NCI-H460 (cell line): ENCODE data around the gene C19orf73. TPM values are rescaled to one million over a fixed set of nuclear protein-coding genes. Genes with fewer than 3 reads are reported as not detected.

ENCODE experiments used
- DNase-seq: peaks from one replicate; pipeline ENCODE4 v3.0.0-alpha.2; 2016; ENCODE audit warnings: low read depth; ENCODE audit errors: extremely low read depth
- polyA plus RNA-seq: library from polyadenylated mRNA; depleted of rRNA; stranded (reverse); fragments of >200 nt; gene quantifications from 2 replicates; pipeline ENCODE4 v1.2.3, GENCODE V29; 2014; cell fraction: nucleus; rRNA removed
- total RNA-seq: library from RNA; depleted of rRNA; stranded (reverse); fragments of >200 nt; shearing (Covaris generic); gene quantifications from 2 replicates; pipeline ENCODE4 v1.2.3, GENCODE V29; 2014; rRNA removed

C19orf73 gene, protein sequence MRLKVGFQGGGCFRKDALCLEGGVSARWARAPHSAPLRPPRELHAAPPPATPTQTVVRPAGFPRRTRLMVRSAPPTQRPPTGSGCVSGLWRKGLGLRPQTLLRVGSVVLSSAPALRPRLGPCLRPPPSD
- 0.59 and 2.3 TPM in 2 replicates for total RNA-seq
- polyA plus RNA-seq, result 0.90 TPM in 1 of 2 replicates, not detected in the other

DNA sequence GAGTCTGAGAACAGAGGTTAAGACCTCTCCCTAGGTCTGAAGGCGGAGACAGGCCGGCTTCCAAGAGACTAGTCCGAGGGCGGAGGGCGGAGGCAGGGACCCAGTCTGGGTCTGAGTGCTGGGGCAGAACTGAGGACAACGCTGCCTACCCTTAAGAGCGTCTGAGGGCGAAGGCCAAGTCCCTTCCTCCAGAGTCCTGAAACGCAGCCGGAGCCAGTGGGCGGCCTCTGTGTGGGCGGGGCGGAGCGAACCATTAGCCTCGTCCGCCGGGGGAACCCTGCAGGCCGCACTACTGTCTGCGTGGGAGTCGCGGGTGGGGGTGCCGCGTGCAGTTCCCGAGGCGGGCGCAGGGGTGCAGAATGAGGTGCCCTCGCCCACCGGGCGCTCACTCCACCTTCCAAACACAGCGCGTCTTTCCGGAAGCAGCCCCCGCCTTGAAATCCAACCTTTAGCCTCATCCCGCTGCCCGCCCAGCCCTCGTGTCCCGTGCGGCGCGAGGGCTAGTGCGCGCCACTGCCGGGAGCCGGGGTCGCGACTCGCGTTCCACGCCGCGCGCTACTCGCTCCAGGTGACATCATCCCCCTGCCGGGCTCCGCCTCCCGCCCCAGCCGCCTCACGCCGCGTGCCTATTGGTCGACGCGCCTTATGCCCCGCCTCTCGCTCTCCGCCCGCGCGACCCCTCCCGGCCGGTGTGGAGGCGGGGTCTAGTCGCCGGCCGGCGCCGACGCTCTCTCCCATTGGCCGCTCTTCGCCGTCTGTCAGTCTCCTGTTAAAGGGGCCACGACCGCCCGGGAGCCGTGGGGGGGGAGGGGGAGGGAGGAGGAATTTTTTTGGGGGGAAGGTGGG is at the start of gene C19orf73:
Gene C19orf73, minus strand, starts transcription at position 579 of the 846 bp plus-strand sequence. Its CDS starts 121 bp downstream, at position 458.
- peak; percentile 84 for DNase-seq

DNA sequence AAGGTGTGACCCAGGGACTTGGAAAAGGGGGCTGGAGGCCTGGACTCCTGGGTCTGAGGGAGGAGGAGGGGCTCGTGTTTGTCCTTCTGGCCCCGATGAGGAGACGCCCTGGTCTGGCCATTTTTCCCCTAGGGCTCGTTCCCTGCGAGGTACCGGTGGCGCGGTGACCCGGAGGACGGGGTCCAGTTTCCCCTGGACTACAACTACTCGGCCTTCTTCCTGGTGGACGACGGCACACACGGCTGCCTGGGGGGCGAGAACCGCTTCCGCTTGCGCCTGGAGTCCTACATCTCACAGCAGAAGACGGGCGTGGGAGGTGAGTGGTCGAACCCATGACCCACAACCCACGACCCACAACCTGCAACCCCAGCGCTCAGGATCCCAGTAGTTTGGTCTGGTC is 49.5 kb upstream of the C19orf73 start:
- no peak for DNase-seq

DNA sequence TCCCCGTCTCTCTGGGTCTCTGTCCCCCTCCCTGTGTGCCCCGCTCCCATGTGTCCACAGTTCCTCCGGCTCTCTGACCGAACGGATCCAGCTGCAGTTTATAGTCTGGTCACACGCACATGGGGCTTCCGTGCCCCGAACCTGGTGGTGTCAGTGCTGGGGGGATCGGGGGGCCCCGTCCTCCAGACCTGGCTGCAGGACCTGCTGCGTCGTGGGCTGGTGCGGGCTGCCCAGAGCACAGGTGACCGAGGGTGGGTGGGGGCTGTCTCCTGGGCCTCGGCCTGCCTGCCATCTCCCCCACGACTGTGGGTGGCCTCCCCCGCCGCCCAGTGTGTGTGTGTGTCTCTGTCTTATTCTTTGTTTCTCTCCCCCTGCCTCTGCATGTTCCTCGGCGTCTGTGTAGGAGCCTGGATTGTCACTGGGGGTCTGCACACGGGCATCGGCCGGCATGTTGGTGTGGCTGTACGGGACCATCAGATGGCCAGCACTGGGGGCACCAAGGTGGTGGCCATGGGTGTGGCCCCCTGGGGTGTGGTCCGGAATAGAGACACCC is 49.0 kb upstream of the C19orf73 start:
- DNase-seq, result no peak

DNA sequence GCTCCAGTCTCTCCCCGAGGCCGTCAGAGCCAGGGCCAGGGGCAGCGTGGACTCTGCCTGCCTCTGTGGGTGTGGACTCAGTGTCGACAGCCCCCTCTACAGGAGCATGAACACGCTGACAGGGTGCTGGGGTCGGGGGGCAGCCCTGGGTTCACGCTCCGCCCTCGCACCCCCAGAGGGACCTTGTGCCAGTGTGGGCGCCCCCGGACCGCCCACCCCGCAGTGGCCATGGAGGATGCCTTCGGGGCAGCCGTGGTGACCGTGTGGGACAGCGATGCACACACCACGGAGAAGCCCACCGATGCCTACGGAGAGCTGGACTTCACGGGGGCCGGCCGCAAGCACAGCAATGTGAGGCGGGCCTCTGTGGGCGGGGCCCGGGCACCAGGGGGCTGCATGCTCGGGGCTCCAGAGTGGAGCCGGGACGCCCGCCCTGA is 46.9 kb upstream of the C19orf73 start:
- no peak for DNase-seq

DNA sequence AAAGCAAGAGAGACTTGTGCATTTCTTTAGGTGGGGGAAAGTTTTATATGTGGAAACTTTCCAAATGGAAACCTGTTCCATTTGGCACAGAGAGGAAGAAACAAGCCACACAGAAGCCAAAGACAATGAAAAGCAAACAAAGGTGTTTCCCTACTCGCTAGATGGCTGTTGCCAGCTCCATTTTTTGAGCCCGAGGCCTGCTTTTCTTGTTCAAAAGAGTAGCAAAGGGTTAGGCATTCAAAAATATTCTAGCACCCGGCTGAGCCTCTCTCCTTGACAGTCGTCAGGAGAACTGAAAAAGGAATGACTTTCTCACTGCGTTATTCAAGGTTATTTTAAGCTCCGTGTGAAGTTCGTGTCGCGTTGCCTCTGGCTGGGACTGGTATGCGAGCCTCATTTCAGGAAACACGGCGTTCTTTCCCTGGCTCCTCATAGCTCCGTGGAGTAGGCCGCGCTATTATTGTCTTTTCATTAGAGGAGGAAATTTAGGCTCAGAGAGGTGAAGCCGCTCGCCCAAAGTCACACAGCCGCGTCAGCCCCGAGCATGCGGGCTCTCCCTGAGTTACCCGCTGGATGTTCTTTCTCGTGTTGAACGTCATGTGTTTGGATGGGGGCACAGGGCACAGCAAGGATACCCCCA is 46.3 kb upstream of the C19orf73 start:
- no peak for DNase-seq

DNA sequence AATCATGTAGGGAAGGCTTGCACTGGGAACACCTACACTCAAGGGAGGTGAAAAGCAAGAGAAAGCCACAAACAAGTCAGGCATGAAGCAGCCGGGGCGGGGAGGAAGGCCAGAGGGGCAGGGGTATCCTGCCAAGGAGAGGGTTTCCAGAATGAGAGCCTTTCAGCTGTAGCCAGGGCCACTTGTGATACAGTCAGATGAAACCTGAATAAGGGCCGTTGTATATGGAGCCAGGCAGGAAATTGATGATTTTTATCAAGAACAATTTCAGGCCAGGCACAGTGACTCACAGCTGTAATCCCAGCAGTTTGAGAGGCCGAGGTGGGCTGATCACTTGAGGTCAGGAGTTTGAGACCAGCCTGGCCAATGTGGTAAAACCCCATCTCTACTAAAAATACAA is 43.0 kb upstream of the C19orf73 start:
- no peak for DNase-seq

DNA sequence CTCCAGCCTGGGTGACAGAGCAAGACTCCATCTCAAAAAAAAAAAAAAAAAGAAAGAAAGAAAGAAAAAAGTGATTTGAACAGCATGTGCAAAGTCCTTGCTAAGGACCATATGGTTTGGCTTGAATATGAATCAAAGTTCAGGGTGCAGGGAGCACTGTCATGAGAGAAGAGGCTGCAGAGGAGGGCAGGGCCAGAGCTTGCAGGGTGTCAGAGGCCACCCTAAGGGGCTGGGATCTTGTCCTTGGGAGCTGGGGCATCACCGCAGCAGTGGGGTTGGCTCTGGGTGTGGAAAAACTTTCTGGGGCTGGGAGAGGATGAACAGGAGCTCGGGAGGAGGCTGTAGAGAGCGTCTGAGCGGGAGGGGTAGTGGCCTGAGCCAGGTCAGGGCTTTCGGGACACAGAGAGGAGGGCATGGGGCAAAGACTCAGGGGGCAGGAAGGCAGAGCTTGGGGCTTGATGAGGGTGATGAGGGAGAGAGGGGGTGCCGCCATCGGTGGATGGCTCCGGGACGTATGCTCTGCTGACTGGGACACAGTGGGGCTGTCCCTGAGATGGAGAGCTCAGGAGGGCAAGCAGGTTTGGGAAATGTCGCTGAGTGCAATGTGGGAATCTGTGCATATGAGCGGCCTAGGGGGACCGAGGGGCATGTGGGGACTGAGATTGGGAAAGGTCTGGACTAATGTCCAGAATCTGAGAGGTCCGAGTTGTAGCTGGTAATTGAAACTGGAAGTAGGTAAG is 41.7 kb upstream of the C19orf73 start:
- no peak for DNase-seq

DNA sequence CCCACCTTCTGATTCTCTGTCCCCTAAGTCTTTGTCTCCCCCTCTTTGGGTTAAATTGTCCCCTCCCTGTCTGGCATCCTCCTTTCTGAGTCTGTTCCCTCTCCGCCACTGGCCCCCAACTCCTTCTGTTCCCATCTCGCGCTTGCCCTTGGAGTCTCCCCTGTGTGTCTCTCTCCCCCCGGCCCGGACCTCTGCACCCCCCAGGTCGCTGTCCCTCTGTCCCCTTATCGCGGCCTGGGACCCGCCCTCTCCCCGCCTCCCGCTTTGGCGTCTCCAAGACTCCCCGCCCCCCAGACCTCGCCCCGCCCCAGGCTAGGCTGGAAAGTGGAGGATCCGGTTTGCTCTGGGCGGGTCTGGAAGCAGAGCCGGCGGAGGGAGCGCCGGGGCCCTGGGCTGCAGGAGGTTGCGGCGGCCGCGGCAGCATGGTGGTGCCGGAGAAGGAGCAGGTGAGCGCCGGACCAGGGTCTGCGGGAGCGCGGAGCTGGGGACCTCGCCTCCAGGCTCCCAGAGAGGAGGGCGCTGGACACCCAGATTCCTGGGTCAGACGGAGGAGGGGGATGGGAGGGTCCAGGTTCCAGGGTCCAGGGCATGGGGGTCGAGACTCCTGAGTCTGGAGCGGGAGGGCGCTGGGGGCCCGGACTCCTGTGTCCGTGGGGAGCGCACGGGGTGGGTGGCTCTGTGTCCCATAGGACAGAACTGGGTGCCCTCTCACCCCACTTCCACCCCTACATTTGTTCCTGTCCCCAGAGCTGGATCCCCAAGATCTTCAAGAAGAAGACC is 38.7 kb upstream of the C19orf73 start, which contains the start of gene TRPM4:
Gene TRPM4, plus strand, starts transcription at position 348 of the 780 bp plus-strand sequence. Its CDS starts 75 bp downstream, at position 423.
- DNase-seq, result peak; percentile 74

DNA sequence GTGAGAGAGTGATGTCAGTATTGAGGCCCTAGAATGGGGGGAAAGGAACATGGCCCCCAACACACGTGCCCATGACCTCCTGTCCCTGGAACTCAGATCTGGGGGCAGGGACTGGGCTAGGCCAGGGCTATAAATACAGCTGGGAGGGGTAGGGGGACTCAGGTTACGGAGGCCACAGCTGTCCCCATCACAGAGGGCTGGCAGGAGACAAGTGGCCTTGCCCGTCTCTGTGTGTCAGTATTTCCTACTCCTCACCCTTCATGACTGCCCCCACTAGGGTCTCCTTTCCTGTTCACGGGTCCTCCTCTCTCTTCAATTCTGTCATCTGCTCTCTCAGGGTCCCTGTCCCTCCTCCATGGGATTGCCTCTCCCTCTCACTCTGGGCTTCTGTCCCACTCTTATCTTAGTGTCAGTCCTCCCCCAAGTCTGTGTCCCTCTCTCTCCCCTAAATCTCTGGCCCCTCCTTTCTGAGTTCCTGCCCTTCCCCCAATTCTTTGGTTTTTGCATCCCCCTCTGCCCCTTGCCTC is 36.9 kb upstream of the C19orf73 start:
- DNase-seq, result no peak

DNA sequence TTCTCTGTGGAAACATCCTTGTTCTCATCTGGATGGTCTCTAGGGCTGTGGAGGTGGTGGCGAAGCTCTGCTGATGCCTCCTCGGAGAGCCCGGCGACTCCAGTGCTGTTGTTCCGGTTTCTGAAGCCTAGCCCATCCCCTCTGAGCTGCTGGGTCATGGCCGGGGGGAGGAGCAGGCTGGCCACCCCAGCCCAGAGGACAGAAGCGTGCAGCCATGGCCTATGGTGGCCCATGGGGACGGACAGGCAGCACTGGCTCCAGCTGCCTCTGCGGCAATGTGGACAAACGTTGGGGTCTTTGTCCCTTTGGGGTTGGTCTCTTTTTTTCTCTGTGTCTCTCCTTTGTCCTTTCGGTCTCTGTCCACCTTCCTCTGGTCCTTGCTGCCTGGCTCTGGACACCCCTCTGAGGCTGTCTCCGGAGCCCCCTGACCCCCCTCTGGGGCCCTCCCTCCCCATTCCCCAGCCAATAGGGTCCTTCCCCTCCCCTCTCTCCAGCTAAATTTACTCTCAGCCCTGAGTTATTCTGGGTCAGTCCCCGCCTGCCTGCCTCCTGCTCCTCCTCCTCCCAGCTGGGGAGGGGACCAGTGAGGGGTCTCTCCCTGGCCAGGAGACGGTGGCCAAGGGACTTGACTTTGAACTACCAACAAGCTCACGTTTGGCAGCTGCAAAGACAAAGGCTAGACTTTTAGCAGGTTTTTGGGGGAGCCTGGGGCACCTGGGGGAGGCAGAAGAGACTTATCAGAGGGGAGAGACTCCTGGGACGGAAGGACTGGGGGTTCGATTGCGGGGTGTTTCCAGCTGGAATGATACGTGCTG is 36.3 kb upstream of the C19orf73 start, which contains the start of gene HRC:
Gene HRC, minus strand, starts transcription at position 392 of the 815 bp plus-strand sequence. Its CDS starts 159 bp downstream, at position 233.
- DNase-seq, result no peak

DNA sequence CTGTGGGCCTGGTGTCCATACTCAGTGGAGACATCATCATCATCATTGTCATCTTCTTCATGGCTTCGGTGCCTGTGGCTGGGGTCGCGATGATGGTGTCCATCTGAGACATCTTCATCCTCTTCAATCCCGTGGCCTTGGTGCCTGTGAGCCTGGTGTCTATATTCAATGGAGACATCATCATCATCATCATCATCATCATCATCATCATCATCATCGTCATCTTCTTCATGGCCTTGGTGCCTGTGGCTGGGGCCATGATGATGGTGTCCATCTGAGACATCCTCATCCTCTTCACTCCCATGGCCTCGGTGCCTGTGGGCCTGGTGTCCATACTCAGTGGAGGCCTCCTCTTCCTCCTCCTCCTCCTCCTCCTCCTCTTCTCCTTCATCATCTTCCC is 35.3 kb upstream of the C19orf73 start:
- no peak for DNase-seq

DNA sequence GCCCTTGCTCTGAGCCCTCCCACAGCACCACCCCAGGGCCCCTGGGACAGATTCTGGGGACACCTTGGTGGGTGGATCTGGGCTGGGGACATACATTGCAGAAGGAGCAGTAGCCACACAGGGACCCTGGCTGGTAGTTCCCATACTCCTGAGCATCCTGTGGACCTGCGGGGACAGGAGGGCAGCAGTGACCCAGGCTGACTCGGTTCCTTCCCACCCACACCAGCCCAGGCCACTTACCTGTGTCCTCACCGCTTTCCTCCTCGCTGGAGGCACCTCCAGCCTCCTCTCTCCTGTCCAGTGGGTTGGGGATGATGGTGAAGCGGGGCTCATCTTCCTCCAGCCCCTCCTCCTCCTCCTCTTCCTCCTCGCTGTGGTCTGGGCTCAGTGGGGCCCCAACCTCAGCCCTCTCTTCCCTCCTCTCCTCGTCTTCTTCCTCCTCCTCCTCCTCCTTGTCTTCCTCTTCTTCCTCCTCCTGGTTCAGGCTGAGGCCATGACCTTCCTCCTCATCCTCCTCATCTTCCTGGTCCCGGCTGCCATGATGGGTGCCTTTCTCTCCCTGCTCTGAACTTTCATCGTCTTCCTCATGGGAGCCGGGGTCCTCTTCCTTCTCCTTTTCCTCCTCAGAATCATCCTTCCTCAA is 34.3 kb upstream of the C19orf73 start:
- no peak for DNase-seq

DNA sequence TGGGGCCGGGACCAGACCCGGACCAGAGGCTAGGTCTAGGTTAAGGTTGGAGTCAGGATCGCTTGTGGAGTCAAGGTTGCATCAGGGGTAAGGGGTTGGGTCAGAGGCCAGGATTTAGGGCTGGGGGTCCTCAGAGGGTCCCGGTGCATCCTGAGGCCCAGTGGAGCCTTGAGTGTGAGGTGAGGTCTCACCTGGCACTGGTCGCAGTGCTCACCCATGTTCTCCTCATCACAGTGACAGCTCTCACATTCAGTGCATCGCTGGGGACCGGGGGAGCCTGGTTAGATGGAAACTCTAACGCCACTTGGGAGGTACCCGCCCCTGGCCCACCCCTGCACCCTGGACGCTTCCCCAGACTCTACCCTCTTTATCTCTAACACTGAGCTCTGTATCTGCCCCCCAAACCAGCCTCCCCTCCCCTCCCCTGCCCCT is 33.2 kb upstream of the C19orf73 start:
- DNase-seq, result no peak

DNA sequence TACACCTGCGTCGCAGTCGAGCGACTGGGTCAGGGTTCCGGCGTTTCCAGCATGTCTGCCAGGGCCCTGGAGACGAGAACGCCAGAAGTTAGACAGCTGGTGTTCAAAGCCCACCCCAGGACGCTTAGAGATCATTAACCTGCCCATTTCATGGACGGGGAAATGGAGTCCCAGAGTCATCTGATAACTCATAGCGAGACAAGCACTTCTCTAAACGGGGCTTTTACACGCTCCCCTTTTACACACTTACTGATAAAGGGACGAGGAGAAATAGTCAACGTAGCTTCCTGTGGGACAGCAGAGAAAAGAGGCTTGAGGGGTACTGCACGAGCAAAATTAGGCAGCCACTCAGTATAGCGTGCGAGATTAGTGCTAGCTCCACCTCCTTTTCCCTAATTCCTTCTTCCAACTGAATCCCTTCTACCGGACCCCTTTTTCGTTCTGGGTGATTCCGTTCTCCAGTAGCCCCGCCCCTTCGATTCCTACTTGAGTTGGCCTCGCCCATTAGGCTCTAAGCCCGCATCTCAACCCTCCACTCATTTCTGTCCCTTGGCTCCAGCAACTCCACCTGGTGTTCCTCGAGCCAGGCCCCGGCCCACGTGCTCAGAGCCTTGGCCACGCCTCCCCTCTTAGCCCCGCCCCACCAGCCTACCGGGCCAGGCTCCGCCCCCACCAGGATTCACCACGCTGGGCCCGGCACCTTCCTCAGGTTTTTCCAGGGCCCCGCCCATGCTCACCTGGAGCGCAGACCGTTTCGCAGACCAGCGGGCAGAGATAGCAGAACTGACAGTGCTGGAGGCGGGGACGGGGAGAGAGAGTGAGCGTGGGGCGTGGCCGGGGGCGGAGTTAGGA is 32.5 kb upstream of the C19orf73 start:
- DNase-seq, result no peak

DNA sequence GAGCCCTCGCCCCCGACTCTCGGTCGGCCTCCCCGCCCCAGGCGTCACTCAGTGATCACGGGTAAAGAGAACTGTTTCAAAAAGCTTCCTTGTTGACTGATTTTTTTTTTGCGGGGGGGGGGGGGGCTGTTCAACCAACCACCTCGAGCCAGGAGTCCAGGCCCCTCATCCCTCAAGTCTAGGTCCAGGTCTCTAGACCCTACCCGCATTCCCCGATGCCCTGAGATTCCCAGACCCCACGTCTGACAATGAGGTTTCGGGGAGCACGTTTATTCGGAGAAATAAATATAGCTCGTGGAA is 32.0 kb upstream of the C19orf73 start:
- DNase-seq, result no peak

DNA sequence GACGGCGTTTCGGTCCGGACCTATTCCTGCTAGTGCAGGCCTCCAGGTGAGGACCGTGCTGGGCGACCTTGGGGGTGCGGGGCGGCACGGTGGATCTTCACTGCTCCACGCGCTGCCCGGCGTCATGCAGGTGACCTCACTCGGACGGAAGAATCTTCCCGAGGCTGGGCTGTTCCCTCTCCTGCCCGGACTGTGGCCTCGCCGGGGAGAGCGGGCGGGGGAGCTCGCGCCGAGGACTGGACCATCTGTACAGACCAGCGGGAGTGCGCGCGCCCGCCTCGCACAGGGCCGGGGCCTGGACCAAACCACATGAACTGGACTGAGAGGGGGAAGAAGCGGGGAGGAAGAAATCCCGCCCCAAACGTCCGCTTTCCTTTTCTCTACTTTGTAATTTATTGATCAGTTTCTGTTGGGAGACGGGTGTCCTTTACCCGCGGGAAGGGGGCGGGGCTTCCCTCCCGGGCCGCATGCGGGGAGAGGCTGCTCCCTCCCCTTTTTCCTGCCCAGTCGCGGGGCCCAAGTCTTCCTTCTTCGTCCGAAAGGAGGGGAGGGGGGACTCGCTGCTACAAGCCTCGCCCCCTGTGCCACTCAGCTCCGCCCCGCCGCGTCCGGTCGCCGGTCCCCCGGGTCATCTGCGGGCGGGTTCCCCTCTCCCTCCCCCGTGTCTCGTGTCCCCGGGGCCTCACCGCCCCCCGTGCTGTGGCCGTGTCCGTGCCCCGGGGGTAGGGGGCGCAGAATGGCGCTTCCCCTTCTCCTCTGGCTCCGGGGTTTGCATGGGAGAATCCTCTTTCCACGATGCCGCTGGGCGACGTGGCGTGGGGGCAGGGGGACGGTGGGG is 31.4 kb upstream of the C19orf73 start:
- peak; percentile 64 for DNase-seq
